Measurements from ENCODE around the gene ZSWIM1. TPM values are rescaled to one million over a fixed set of nuclear protein-coding genes. Genes with fewer than 3 reads are reported as not detected.
A peak's percentile ranks its signal among the peaks of the same experiment; 100 is the strongest.
"Not testable (repeated sequence)": the region's sequence is repeated elsewhere in the genome, so short reads cannot be mapped to it uniquely, and the experiment has no call there.

Gene ZSWIM1
- total and polyA plus RNA-seq, 7 experiments from 2014 or later: 3.2 to 16.0 (median 9.8) TPM

- Mint-ChIP-seq H3K36me3 (peaks cover 2 to 22% (median 4%) of the 10 kb centered on the region in 5 donors), H3K4me1 (peaks cover 0 to 2% (median 0%) of the 10 kb centered on the region in 7 donors)
- POLR2A ChIA-PET: interaction anchor here (1.2 kb wide), 1 partner anchor 9 kb away, joined by 3 read pairs; the partner anchor contains the start of genes CTSA and NEURL2
Measured at GRCh38 chr20:45899046-45899835, 18.2 kb downstream of the ZSWIM1 start.

GRCh38 chr20:45901332-45901731 is 20.3 kb downstream of the ZSWIM1 start:
- ATAC-seq; H3K4me3 ChIP-seq (ENCODE audit: low read length); CTCF ChIA-PET; H3K9me3 Mint-ChIP-seq; H3K4me1 Mint-ChIP-seq; H3K4me3 Mint-ChIP-seq; H3K27ac ChIP-seq (ENCODE audit: low read depth, low read length); H3K4me1 ChIP-seq (ENCODE audit: control insufficient read depth in 2 of 2, insufficient read depth in 2 of 2, low read length in 2 of 2); intact Hi-C loops (cut with micrococcal nuclease); H3K27ac Mint-ChIP-seq; DNase-seq; H3K9me3 ChIP-seq (ENCODE audit: control insufficient read depth in 2 of 3, low read length in 3 of 3); POLR2A ChIA-PET; H3K27me3 Mint-ChIP-seq; H3K27me3 ChIP-seq (ENCODE audit: control insufficient read depth in 2 of 2, insufficient read depth in 2 of 2, low read length in 2 of 2): not testable (repeated sequence)
- peaks cover 0 to 19% (median 4%) of the 10 kb centered on the region in 5 donors for H3K36me3 Mint-ChIP-seq
- peaks cover 0 to 25% (median 0%) of the 10 kb centered on the region in 3 experiments for H3K36me3 ChIP-seq (ENCODE audit: control insufficient read depth in 2 of 3, insufficient read depth in 3 of 3, low read length in 3 of 3)

More at GRCh38 chr20:45899046-45899835, 18.2 kb downstream of the ZSWIM1 start:
- no peaks in the 10 kb centered on the region for H3K9me3 Mint-ChIP-seq
- H3K27me3 Mint-ChIP-seq: no peaks in the 10 kb centered on the region
- ATAC-seq (no peak), DNase-seq (no peak)
- no peak overlapping the region for H3K4me3 Mint-ChIP-seq
- no peaks in the 10 kb centered on the region for H3K27me3 ChIP-seq (ENCODE audit: control insufficient read depth in 2 of 2, insufficient read depth in 2 of 2, low read length in 2 of 2)
- no peak overlapping the region for H3K27ac ChIP-seq (ENCODE audit: low read depth, low read length)
- no peaks in the 10 kb centered on the region for H3K9me3 ChIP-seq (ENCODE audit: control insufficient read depth in 2 of 3, low read length in 3 of 3)
- H3K27ac Mint-ChIP-seq: peak overlapping the region in 2 of 9 donors; percentile 8 to 78
- H3K4me3 ChIP-seq (ENCODE audit: low read length): no peak overlapping the region
- CTCF ChIA-PET: interaction anchor here (0.8 kb wide), 1 partner anchor 10 kb away, joined by 4 read pairs; no protein-coding TSS in a partner anchor
- peaks cover 0 to 37% (median 0%) of the 10 kb centered on the region in 3 experiments for H3K36me3 ChIP-seq (ENCODE audit: control insufficient read depth in 2 of 3, insufficient read depth in 3 of 3, low read length in 3 of 3)
- intact Hi-C loops (cut with micrococcal nuclease): no loop called here
- peaks cover 0 to 2% of the 10 kb centered on the region in 2 donors for H3K4me1 ChIP-seq (ENCODE audit: control insufficient read depth in 2 of 2, insufficient read depth in 2 of 2, low read length in 2 of 2)

- no peak overlapping the region for H3K4me3 Mint-ChIP-seq
- no peak overlapping the region for H3K4me3 ChIP-seq (ENCODE audit: low read length)
- H3K27ac ChIP-seq (ENCODE audit: low read depth, low read length): no peak overlapping the region
- H3K9me3 Mint-ChIP-seq: no peaks in the 10 kb centered on the region
- ChIA-PET POLR2A (interaction anchor here (0.7 kb wide), 1 partner anchor 528 kb away, joined by 3 read pairs; no protein-coding TSS in a partner anchor), CTCF (no interaction called here)
- DNase-seq: no peak
- no peaks in the 10 kb centered on the region for H3K27me3 Mint-ChIP-seq
- H3K27me3 ChIP-seq (ENCODE audit: control insufficient read depth in 2 of 2, insufficient read depth in 2 of 2, low read length in 2 of 2): no peaks in the 10 kb centered on the region
- intact Hi-C loops (cut with micrococcal nuclease): no loop called here
- peaks cover 0 to 16% (median 0%) of the 10 kb centered on the region in 3 experiments for H3K36me3 ChIP-seq (ENCODE audit: control insufficient read depth in 2 of 3, insufficient read depth in 3 of 3, low read length in 3 of 3)
- no peaks in the 10 kb centered on the region for H3K4me1 Mint-ChIP-seq
- no peaks in the 10 kb centered on the region for H3K4me1 ChIP-seq (ENCODE audit: control insufficient read depth in 2 of 2, insufficient read depth in 2 of 2, low read length in 2 of 2)
- no peak for ATAC-seq
- no peaks in the 10 kb centered on the region for H3K9me3 ChIP-seq (ENCODE audit: control insufficient read depth in 2 of 3, low read length in 3 of 3)
- peaks cover 0 to 14% (median 4%) of the 10 kb centered on the region in 5 donors for H3K36me3 Mint-ChIP-seq
- no peak overlapping the region for H3K27ac Mint-ChIP-seq
Measured at GRCh38 chr20:45902199-45902701, 21.2 kb downstream of the ZSWIM1 start.

- POLR2A ChIA-PET: interaction anchor here (0.8 to 1.3 kb wide), 2 partner anchors 12 to 14 kb away, joined by 3 read pairs; partner anchors contain the start of genes CTSA and NEURL2
- Mint-ChIP-seq H3K36me3 (no peaks in the 10 kb centered on the region), H3K4me1 (no peaks in the 10 kb centered on the region), H3K27me3 (no peaks in the 10 kb centered on the region), H3K9me3 (no peaks in the 10 kb centered on the region), H3K4me3 (no peak overlapping the region), H3K27ac (no peak overlapping the region)
- Histone ChIP-seq H3K27ac (ENCODE audit: low read depth, low read length) (no peak overlapping the region), H3K36me3 (ENCODE audit: control insufficient read depth in 2 of 3, insufficient read depth in 3 of 3, low read length in 3 of 3) (no peaks in the 10 kb centered on the region), H3K9me3 (ENCODE audit: control insufficient read depth in 2 of 3, low read length in 3 of 3) (no peaks in the 10 kb centered on the region), H3K4me3 (ENCODE audit: low read length) (no peak overlapping the region), H3K4me1 (ENCODE audit: control insufficient read depth in 2 of 2, insufficient read depth in 2 of 2, low read length in 2 of 2) (no peaks in the 10 kb centered on the region), H3K27me3 (ENCODE audit: control insufficient read depth in 2 of 2, insufficient read depth in 2 of 2, low read length in 2 of 2) (no peaks in the 10 kb centered on the region)
- ATAC-seq (no peak), DNase-seq (no peak)
- CTCF ChIA-PET: no interaction called here
- intact Hi-C loops (cut with micrococcal nuclease): no loop called here
Measured at GRCh38 chr20:45904583-45905504, 23.8 kb downstream of the ZSWIM1 start.

- H3K4me3 Mint-ChIP-seq: no peak overlapping the region
- ChIA-PET CTCF (no interaction called here), POLR2A (interaction anchor here (0.8 kb wide), 1 partner anchor 12 kb away, joined by 3 read pairs; no protein-coding TSS in a partner anchor)
- H3K4me3 ChIP-seq (ENCODE audit: low read length): no peak overlapping the region
- H3K4me1 ChIP-seq (ENCODE audit: control insufficient read depth in 2 of 2, insufficient read depth in 2 of 2, low read length in 2 of 2): peaks cover 0 to under 1% of the 10 kb centered on the region in 2 donors
- peaks cover 0 to 1% (median 0%) of the 10 kb centered on the region in 5 donors for H3K27me3 Mint-ChIP-seq
- H3K9me3 Mint-ChIP-seq: no peaks in the 10 kb centered on the region
- H3K27me3 ChIP-seq (ENCODE audit: control insufficient read depth in 2 of 2, insufficient read depth in 2 of 2, low read length in 2 of 2): no peaks in the 10 kb centered on the region
- DNase-seq: no peak
- intact Hi-C loops (cut with micrococcal nuclease): no loop called here
- no peak overlapping the region for H3K27ac Mint-ChIP-seq
- no peaks in the 10 kb centered on the region for H3K9me3 ChIP-seq (ENCODE audit: control insufficient read depth in 2 of 3, low read length in 3 of 3)
- no peaks in the 10 kb centered on the region for H3K36me3 ChIP-seq (ENCODE audit: control insufficient read depth in 2 of 3, insufficient read depth in 3 of 3, low read length in 3 of 3)
- H3K36me3 Mint-ChIP-seq: no peaks in the 10 kb centered on the region
- no peak for ATAC-seq
- no peak overlapping the region for H3K27ac ChIP-seq (ENCODE audit: low read depth, low read length)
- peaks cover 0 to 3% (median 2%) of the 10 kb centered on the region in 7 donors for H3K4me1 Mint-ChIP-seq
Measured at GRCh38 chr20:45905505-45906079, 24.6 kb downstream of the ZSWIM1 start.

GRCh38 chr20:45907219-45907948 is 26.4 kb downstream of the ZSWIM1 start:
- H3K27ac Mint-ChIP-seq: no peak overlapping the region
- ChIA-PET CTCF (no interaction called here), POLR2A (no interaction called here)
- no peaks in the 10 kb centered on the region for H3K36me3 Mint-ChIP-seq
- no peaks in the 10 kb centered on the region for H3K9me3 Mint-ChIP-seq
- no peak overlapping the region for H3K27ac ChIP-seq (ENCODE audit: low read depth, low read length)
- DNase-seq (no peak), ATAC-seq (no peak)
- H3K4me3 ChIP-seq (ENCODE audit: low read length): no peak overlapping the region
- H3K4me3 Mint-ChIP-seq: no peak overlapping the region
- H3K9me3 ChIP-seq (ENCODE audit: control insufficient read depth in 2 of 3, low read length in 3 of 3): no peaks in the 10 kb centered on the region
- peaks cover 13 to 17% of the 10 kb centered on the region in 2 donors for H3K4me1 ChIP-seq (ENCODE audit: control insufficient read depth in 2 of 2, insufficient read depth in 2 of 2, low read length in 2 of 2)
- no peaks in the 10 kb centered on the region for H3K36me3 ChIP-seq (ENCODE audit: control insufficient read depth in 2 of 3, insufficient read depth in 3 of 3, low read length in 3 of 3)
- no peaks in the 10 kb centered on the region for H3K27me3 ChIP-seq (ENCODE audit: control insufficient read depth in 2 of 2, insufficient read depth in 2 of 2, low read length in 2 of 2)
- intact Hi-C loops (cut with micrococcal nuclease): no loop called here
- H3K27me3 Mint-ChIP-seq: peaks cover 0 to 6% (median 3%) of the 10 kb centered on the region in 5 donors
- peaks cover 0 to 19% (median 15%) of the 10 kb centered on the region in 7 donors for H3K4me1 Mint-ChIP-seq
